SK-N-SH treated with all-trans-retinoic acid at 6 μM for 48 hours (cell line): ENCODE data around the gene MED26.

Experiments
- CREB5 ChIP-seq: fragments of 250-450 bp; sonication (Bioruptor Pico); IDR thresholded peaks from 2 replicates; pipeline ENCODE4 v1.5.1; 2020; ENCODE audit warnings: low read depth, mild to moderate bottlenecking, moderate library complexity
- OSR1 ChIP-seq: fragments of 250-450 bp; sonication (Bioruptor Pico); IDR thresholded peaks from 2 replicates; pipeline ENCODE4 v1.8.0; 2022; ENCODE audit warnings: moderate library complexity, mild to moderate bottlenecking, inconsistent platforms
- RARB ChIP-seq: fragments of 250-450 bp; sonication (Bioruptor Pico); IDR thresholded peaks from 2 replicates; pipeline ENCODE4 v1.8.0; 2021; ENCODE audit warnings: mild to moderate bottlenecking, moderate library complexity
- TSHZ2 ChIP-seq: fragments of 250-450 bp; sonication (Bioruptor Pico); IDR thresholded peaks from 2 replicates; pipeline ENCODE4 v1.5.0; 2020; ENCODE audit warnings: mild to moderate bottlenecking, moderate library complexity
- ZNF565 ChIP-seq: fragments of 450-650 bp; formaldehyde crosslinking; conservative IDR thresholded peaks from 2 replicates; pipeline ENCODE4 v1.5.0; 2020; ENCODE audit warnings: low read depth, mild to moderate bottlenecking, moderate library complexity
- ZNF70 ChIP-seq: fragments of 450-650 bp; formaldehyde crosslinking; IDR thresholded peaks from 2 replicates; pipeline ENCODE4 v1.5.0; 2020; ENCODE audit warnings: mild to moderate bottlenecking, moderate library complexity

- TF ChIP-seq ZNF565, result no peak
- no peak for TF ChIP-seq TSHZ2 (CRISPR knock-in tag)
- no peak for TF ChIP-seq RARB (CRISPR knock-in tag)
- no peak for TF ChIP-seq OSR1
- no peak for TF ChIP-seq CREB5 (CRISPR knock-in tag)
- TF ChIP-seq ZNF70, result no peak
These were observed 18.3 kb downstream of the MED26 start for GRCh38 chr19:16609511-16610200.
